OCI-LY7 (cell line): ENCODE data around the gene ADD3.

Source experiments
- CTCF ChIP-seq: fragments of 200-600 bp; sonication (generic); conservative IDR thresholded peaks from 2 replicates; pipeline ENCODE4 v1.5.1; 2014; ENCODE audit warnings: mild to moderate bottlenecking, antibody characterized with exemption, low read length, moderate library complexity, mixed read lengths
- EZH2phosphoT487 ChIP-seq: fragments of 200-600 bp; sonication (generic); IDR thresholded peaks from 2 replicates; pipeline ENCODE4 v1.6.1; 2018; ENCODE audit warnings: low read depth, borderline replicate concordance, mild to moderate bottlenecking, mixed run types, antibody characterized with exemption, low read length, moderate library complexity, mixed read lengths

GRCh38 chr10:110110338-110110737, 102.6 kb downstream of the ADD3 start:
- no peak for TF ChIP-seq CTCF
- TF ChIP-seq EZH2phosphoT487, result no peak
